Stimulated activated CD8-positive, alpha-beta memory T cell treated with anti-CD3 and anti-CD28 coated beads, Interleukin-7, amount 100 ng/mL, for 1 hour (primary cell): ENCODE results near the gene RBM24.

Source experiments
- DNase-seq, 2 donors: peaks; one replicate each; pipeline ENCODE4 v3.0.0-alpha.2; 2020; ENCODE audit warnings: low read depth in 2 of 2

Gene RBM24

DNA sequence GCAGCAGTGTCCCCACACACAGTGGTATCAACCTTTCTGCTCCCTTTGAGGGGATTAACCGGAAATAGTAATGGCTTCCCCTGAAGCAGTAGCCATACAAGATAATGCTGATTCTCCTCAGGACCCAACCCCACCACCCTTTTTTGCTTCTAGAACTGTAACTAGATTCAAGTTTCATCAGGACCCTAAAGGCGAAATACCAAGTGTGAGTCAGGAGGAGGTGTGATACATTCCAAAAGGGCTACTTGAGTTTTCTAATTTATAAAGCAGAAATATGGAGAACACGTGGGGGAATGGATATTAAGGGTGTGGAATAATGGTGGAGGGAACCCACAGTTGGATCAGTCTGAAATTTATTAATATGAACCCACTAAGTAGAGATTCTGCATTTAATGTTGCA lies 60.7 kb downstream of the RBM24 start:
- DNase-seq, result no peak

DNA sequence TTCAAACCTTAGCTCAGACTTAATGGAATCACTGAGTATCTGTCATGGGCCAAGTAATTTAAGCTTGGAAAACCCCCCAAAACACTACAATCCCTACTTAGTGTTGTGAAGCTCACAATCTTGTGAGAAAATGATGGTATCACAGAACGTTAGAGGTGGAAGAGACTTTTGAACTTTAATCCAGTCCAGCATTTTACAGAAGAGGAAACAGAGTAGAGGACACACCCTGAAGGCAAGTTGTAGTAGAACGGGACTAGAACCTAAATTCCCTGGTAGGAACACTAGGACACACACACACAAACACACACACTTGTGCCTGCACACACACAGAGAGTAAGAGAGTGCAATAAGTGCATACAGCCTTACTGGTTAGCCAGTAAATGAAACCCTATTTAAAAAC lies 62.1 kb downstream of the RBM24 start:
- no peak for DNase-seq
